Stimulated activated CD4-positive, alpha-beta T cell treated with anti-CD3 and anti-CD28 coated beads, Interleukin-4, amount 100 ng/mL, for 1 hour (primary cell): ENCODE data around the gene PMIS2.
"Not testable (repeated sequence)": the region's sequence is repeated elsewhere in the genome, so short reads cannot be mapped to it uniquely, and the experiment has no call there.

Experiments
- DNase-seq: peaks from one replicate; pipeline ENCODE4 v3.0.0-alpha.2; 2020

Gene PMIS2

DNA sequence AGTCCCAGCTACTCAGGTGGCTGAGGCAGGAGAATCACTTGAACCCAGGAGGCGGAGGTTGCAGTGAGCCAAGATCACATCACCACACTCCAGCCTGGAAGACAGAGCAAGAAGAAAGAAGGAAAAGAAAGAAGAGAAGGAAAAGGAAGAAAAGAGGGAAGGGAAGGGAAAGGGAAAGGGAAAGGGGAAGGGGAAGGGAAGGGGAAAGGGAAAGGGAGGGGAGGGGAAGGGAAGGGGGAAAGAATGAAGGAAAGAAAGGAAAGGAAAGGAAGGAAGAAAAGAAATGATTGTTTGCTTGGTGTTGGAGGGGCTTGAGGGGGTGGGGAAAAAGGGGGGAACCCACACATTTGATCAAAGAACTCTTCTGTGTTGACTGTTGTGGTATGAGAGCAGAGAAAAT is 10.0 kb downstream of the PMIS2 start:
- no peak for DNase-seq

DNA sequence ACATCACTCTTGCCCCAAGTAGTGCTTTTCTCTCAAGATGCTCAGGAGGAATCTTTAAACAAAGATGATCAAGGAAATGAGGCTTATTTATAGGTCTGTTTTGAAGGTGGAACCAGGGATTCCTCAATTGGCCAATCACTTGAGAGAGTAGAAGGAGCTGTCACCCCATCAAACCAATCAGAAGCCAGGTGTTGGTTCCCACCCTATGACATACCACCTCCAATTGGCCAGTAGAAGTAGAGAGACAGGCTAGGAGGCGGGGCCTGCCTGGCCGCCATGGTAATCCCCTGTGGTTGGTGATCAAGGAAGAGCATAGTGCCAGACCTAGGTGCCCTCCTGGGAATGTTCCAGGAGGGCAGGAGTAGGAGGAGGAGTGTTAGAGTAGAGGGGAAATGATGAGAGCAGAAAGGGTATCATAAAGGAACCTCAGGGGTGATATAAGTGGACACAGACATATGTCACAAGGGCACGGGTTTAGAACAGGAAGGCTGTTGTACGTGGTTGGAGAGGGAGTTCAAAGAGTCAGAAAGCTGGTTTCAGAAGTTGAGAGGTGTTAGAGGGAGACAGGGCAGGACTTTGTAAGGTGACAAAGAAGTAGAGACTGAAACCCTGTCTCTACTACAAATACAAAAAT is 10.5 kb downstream of the PMIS2 start:
- no peak for DNase-seq

DNA sequence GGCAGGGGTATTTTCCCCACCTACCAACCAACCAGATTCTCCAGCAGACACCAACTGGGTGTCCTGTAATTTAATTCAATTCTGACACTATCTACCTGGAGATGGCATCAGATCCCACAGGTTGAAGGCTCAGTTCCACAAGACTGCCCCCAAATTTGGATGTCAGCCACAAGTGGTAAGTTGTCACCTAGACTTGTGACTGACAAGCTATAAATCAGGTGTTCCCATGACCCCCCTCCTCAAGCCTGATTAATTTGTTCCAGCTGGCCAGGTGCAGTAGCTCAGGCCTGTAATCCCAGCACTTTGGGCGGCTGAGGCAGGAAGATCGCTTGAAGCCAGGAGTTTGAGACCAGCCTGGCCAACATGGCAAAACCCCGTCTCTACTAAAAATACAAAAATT is 16.0 kb downstream of the PMIS2 start:
- DNase-seq, result no peak

DNA sequence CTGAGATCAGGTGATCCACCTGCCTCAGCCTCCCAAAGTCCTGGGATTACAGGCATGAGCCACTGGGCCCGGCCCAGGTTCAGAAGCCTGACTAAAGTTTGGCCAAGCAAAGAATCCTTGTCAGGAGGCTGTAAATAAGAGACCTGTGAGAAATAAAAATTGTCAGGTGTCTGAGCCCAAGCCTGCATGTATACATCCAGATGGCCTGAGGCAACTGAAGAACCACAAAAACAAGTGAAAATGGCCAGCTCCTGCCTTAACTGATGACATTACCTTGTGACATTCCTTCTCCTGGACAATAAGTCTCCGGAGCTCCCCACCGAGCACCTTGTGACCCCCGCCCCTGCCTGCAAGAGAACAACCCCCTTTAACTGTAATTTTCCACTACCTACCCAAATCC is 18.5 kb downstream of the PMIS2 start:
- DNase-seq, result not testable (repeated sequence)

DNA sequence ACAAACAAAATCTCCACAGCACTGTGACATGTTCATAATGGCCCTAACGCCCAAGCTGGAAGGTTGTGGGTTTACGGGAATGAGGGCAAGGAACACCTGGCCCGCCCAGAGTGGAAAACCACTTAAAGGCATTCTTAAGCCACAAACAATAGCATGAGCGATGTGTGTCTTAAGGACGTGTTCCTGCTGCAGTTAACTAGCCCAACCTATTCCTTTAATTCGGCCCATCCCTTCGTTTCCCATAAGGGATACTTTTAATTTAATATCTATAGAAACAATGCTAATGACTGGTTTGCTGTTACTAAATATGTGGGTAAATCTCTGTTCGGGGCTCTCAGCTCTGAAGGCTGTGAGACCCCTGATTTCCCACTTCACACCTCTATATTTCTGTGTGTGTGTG is 21.2 kb downstream of the PMIS2 start:
- not testable (repeated sequence) for DNase-seq

DNA sequence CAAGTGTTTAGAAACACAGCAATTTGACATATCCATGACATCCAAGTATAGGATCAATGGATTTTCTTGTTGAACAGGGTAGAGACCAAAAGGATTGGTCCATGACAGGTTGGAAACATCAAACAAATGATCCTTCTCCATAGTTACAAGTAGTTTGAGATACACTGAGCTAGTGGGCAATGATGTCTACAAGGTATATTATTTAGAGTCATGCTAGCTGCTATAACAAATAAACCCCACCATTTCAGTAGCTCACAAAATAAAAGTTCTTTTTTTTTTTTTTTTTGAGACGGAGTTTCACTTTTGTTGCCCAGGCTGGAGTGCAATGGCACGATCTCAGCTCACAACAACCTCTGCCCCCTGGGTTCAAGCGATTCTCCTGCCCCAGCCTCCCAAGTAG is 21.7 kb downstream of the PMIS2 start:
- DNase-seq, result no peak

DNA sequence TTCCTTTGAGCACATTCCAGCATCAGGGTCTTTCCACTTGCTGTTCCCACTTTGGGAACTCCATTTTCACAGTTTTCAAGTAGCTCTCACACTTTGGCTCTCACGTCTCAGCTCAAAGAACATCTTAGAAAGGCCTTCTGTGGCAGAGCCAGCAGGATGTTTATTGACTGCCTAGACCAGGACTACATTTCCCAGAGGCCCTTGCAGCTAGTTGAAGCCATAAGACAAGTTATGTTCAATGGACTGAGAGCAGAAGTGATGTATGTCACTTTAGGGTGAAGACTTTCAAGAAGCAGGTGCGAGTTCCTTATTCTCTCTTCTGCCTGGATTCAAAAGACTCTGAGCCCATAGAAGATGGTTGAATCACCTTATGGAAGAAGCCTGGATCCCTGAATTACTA is 22.3 kb downstream of the PMIS2 start:
- DNase-seq, result no peak

DNA sequence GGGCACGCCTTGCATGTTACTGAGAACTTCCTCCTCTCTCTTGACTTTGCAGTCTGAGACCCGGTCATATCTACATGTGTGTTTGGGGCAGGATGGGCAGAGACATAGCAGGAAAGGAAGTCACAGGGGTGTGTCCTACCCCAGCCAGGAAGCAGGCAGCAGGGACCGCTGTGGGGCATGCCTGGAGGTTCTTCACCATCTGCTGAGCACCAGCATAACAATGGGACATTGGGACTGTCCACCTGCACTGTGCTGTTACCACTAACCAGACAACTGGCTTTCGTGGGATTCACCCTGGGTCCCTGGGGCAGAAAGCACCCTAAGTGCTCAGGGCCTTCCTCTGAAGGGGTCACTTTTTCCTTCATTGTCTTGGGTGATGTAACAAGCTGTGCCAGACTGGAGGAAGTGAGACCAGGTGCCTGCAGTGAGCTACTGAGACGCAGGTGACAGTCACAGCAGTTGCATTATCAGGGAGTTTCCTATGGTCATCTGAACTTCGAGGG is 23.9 kb downstream of the PMIS2 start:
- DNase-seq, result peak; percentile 22

DNA sequence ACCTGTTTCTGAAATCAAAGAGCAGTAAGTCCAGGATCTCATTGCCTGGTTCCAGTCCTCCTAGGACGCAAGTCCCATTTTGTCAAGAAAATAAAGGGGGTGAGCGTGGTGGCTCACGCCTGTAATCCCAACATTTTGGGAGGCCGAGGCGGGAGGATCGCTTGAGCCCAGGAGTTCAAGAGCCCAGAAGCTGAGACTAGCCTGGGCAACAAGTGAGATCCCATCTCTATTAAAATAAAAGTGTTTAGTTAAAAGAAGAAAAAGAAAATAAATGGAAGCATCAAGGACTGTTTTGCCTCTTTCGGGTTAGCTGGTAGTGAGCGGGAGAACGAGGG is 26.2 kb downstream of the PMIS2 start:
- DNase-seq, result no peak

DNA sequence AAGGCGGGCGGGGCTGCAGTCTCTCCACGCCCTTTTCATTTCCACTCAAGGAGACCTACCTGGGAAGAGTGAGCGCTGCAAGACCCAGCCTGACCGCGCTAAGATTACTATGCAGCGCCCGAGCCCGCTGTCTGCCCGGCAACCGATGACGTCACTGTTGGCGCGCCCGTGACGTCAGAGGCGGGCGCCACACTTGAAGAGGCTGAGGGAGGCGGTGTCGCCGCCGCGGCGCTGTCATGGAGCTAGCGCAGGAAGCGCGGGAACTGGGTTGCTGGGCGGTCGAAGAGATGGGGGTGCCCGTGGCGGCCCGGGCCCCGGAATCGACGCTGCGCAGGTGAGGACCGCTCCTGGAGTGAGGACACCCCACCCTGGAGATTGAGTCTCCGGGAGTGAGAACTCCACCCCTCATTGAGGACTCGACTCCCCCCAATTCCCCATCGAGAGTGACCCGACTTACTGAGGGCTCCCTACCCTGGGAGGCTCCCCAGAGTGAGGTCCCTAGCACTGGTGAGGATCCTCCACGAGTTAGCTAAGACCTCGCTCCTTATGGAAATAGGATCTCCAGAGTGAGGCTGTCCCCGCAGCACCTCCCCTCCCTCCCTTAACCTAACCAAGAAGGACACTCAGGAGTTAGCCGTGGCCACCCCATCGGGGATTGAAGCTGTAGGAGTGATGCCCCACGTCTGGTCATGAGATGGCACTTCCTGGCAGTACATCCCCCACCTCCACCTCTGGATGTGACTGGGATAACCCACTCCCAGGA is 26.8 kb downstream of the PMIS2 start, which contains the start of gene HAUS5:
Gene HAUS5 (plus strand): TSS at position 177 of the 763 bp plus-strand sequence. CDS start 60 bp downstream, at position 237.
- DNase-seq, result peak; percentile 94

DNA sequence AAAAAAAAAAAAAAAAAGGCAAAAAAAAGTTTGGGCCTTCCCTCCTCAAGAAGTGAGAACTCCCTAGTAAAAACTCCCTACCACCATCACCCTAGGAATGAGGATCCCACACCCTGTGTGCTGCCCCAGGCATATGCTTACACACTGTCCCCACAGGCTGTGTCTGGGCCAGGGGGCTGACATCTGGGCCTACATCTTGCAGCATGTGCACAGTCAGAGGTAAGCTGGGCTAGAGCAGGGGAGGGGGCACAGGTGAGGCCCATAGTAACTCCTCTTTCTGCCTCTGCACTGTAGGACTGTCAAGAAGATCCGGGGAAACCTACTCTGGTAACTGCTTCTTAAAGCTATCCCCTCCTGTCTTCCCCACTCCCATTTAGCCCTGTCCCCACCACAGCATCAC is 27.6 kb downstream of the PMIS2 start:
- no peak for DNase-seq

DNA sequence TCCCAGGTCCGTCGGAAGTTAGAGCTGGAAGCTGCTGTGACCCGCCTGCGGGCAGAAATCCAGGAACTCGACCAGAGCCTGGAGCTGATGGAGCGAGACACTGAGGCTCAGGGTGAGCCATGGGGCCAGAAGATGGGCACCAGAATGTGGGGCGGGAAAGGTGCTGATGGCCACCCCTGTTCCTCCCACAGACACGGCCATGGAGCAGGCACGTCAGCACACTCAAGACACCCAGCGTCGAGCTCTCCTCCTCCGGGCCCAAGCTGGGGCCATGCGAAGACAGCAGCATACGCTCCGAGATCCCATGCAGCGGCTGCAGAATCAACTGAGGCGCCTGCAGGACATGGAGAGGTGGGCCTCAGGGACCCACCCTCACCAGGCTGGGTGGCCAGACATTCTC is 29.1 kb downstream of the PMIS2 start:
- DNase-seq, result no peak

DNA sequence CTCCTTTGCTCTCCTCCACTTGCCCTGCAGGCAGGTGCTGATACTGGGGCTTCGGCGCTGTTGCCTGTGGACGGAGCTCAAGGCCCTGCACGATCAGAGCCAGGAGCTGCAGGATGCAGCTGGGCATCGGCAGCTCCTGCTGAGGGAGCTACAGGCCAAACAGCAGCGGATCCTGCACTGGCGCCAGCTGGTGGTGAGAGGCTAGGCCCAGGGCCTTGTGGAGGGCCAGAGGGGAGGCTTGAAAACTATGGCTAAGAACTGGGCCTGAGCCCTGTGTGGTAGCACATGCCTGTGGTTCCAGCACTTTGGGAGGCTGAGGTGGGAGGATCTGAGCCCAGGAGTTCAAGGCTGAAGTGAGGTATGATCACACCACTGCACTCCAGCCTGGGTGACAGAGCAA is 32.9 kb downstream of the PMIS2 start:
- DNase-seq, result no peak

DNA sequence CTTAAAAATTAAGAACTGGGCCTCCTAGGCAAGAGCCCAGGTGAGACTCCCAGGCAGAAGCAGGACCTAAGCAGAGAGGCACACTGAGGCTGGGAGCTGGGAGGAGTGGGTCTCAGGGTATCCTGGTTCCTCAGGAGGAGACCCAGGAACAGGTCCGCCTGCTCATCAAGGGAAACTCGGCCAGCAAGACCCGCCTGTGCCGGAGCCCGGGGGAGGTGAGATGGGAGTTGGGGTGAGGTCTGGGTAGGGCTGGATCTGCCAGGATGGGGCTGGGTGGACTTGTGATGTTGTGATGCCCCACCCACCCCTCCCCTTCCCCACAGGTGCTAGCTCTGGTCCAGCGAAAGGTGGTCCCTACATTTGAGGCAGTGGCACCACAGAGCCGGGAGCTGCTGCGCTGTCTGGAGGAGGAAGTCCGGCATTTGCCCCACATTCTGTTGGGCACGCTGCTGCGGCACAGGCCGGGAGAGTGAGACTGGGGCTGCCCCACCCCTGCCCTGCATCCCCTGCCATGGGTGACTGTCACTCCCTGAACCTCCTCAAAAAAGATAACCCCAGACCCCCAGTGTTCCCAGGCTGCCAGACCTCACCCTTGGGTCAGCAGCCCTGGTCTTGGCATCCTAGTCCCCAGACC is 33.4 kb downstream of the PMIS2 start:
- DNase-seq, result no peak

DNA sequence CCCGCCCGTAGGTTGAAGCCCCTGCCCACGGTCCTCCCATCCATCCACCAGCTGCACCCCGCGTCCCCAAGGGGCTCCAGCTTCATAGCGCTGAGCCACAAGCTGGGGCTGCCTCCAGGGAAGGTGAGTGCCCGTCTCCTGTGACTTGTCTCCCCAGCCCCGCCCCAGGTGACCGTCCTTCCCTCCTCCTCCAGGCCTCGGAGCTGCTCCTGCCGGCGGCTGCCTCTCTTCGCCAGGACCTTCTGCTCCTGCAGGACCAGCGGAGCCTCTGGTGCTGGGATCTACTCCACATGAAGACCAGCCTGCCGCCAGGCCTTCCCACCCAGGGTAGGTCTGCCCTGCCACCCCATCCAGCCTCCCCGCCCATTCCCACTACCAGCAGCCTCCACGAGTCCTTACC is 34.0 kb downstream of the PMIS2 start:
- no peak for DNase-seq

DNA sequence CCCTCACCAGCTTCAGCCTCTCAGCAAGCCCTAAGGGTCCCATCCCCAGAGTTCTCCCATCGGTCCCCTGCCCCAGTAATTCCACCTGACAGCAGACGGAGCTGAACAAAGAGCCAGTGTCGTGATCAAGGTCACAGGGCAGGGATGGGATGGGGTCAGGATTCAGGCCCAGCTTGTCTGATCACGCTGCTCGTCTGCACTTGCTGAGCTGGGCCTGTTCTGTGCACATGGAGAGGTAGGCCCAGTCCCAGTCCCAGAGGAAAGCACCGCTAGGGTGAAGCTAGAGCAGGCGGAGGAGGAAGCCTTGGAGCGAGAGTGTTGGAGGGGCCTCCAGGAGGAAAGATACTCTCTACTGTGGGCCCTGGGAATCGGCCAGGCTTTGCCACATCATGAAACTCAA is 35.7 kb downstream of the PMIS2 start:
- DNase-seq, result no peak

DNA sequence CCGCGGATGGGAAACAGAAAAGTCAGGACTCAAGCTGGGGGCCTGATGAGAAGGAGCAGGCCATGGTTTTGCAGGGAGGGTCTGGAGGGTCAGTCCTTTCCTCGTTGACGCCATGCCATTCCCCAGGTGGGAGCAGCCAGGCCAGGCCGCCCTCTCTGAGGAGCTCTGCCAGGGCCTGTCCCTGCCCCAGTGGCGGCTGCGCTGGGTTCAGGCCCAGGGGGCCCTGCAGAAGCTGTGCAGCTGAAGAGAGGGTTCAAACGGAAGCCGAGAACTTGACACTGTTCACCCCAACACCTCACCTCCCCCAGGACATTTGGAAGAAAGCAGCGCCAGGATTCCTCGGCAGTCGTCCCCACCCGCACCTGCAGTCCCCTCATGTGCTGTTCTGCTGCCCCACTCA is 36.8 kb downstream of the PMIS2 start:
- no peak for DNase-seq

DNA sequence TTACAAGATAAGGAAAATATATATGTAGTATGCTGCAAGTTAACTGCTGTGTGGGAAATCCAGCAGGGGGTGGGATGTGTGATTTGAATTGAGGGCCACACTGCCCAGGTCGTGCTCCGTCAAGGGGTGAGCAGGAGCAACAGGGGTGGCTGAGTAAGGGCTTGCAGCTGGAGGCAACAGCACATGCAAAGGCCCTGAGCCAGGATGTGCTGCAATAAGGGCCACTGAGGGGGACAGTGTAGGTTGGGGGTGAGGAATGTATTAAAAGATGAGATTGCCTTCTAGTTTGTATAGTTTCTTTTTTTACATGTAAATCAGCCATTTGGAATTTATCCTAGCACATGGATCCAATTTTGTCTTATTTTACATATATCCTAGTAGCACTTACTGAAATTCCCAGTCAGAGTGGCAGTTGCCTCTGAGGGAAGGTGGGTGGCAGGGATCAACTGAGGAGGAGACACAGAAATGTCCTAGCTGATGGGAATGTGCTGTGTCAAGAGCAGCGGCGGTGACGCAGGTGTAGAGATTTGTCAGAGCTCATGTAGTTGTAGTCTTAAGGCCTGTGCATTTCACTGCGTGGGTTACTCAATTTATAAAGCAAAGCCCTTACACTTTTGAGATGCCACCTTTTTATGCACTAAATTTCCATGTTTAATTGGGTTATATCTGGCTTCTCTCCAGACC is 37.5 kb downstream of the PMIS2 start:
- DNase-seq, result no peak

DNA sequence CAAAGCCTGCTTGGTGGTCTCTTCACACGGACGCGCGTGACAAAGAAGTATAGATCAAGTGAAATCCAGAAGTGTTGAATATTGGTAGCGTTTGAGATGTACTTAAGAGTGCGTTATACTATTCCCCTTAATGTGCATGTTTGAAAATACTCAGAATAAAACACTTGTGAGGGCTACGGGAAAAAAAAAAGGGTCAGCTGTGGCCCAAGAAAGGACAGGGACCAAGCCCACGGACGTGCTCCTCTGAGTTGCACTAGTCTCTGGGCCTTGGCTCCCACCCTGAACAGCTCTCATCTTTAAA is 42.2 kb downstream of the PMIS2 start:
- no peak for DNase-seq

DNA sequence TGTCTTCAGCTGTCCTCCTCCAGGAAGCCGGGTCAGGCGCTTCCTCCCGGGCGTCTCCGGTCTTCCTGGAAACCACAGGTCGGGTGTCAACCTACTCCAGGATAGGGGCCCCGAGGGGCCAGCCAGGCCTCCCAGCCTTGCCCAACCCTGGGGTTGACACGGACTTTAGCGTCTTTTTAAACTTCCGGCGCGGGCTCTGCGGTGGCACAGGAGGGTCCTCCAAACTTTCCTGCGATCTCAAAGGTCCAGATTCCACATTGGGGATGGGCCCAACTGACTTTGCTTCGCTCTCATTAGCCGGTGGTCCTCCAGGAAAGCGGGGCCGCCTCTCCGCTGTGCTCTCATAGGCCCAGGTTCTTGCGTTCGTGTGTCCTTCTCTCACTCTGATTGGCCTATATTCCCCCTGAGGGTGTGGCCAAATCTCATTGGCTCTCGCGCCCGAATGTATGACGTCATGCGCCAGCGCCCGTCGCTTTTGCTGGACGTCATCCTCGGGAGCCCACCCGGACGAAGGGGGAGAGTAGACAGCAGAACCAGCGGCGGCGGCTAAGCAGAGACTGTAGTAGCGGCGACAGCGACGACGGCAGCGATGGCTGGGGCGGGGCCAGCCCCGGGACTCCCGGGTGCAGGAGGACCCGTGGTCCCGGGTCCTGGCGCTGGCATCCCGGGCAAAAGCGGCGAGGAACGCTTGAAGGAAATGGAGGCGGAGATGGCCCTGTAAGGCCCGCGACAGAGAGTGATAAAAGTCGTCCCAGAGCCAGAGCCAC is 42.8 kb downstream of the PMIS2 start, which contains the start of gene RBM42:
Gene RBM42 (plus strand): TSS at position 472 of the 767 bp plus-strand sequence. CDS start 118 bp downstream, at position 590.
- DNase-seq, result peak; percentile 94

DNA sequence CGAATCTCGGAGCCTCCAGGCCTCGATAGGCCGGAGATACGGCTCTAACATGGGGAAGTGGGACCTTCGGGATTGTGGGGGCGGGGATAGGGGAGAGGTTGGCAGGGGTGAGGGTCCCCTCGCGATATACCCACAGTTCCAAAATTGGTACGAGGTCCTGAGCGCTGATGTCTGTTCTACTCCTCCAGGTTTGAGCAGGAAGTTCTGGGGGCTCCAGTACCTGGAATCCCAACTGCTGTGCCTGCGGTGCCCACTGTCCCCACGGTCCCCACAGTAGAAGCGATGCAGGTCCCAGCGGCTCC is 43.3 kb downstream of the PMIS2 start:
- DNase-seq, result no peak

DNA sequence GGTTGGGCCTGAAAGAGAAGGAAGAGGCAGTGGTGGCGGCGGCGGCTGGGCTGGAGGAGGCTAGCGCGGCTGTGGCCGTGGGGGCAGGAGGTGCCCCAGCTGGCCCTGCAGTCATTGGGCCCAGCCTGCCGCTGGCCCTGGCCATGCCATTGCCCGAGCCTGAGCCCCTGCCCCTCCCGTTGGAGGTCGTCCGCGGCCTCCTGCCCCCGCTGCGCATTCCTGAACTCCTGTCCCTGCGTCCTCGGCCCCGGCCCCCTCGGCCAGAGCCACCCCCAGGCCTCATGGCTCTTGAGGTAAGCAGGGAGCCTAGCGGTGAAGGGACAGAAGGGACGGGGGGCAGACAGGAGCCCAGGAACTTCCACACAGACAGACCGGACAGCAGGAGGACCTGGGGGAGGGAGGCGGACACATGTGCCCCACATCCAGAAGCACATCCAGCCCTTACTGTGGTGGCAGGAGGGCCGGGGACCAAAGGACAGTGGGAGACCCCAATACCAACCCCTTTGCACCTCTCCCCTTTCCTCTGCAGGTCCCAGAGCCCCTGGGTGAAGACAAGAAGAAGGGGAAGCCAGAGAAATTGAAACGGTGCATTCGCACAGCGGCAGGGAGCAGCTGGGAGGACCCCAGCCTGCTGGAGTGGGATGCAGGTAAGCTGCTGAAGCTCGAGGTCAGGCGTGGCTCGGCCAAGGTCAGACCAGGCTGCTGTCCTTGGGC is 47.9 kb downstream of the PMIS2 start:
- DNase-seq, result no peak
